IMR-90 (cell line): Measurements from ENCODE around the gene RABGEF1. TPM values are rescaled to one million over a fixed set of nuclear protein-coding genes. Genes with fewer than 3 reads are reported as not detected.

Source experiments
- ATAC-seq: fragments of 200-7000 bp; cut with Tn5 transposase; 2 replicates; pipeline ENCODE4 v1.9.1; 2020; ENCODE audit warnings: low read depth, mild to moderate bottlenecking, moderate library complexity
- BruUV-seq: library from RNA; stranded (reverse); fragments of 400-500 nt; replicated peaks from 2 replicates; lab custom pipeline; 2021; lab: Mats Ljungman, UMichigan
- CTCF ChIA-PET: fragments of 300-600 bp; formaldehyde crosslinking; extraction: SDS; loops from one replicate; lab custom pipeline; 2021; ENCODE audit warnings: antibody characterized with exemption; lab: Yijun Ruan, JAX
- POLR2A ChIA-PET: fragments of 300-600 bp; sonication (Branson Sonifier 250); formaldehyde crosslinking; loops from one replicate; lab custom pipeline; 2022; ENCODE audit warnings: antibody characterized with exemption; ENCODE audit not compliant: unreplicated experiment; lab: Charles Lee
- DNase-seq: peaks from one replicate; pipeline ENCODE4 v3.0.0; 2013
- H2AFZ ChIP-seq: replicated peaks from 2 replicates; pipeline ENCODE3; 2013; ENCODE audit warnings: low read length, mild to moderate bottlenecking; ENCODE audit not compliant: poor library complexity
- H2AK5ac ChIP-seq: 2 replicates; pipeline ENCODE4 v1.6.1; 2013; ENCODE audit warnings: low read depth, low read length, inconsistent platforms
- H2AK9ac ChIP-seq: replicated peaks from 2 replicates; pipeline ENCODE3; 2013; ENCODE audit warnings: mild to moderate bottlenecking, low read depth, low read length, moderate library complexity; ENCODE audit not compliant: poor library complexity
- H2BK120ac ChIP-seq: 2 replicates; pipeline ENCODE4 v1.6.1; 2013; ENCODE audit warnings: low read depth, low read length, inconsistent platforms
- H2BK15ac ChIP-seq: 3 replicates; pipeline ENCODE4 v1.6.1; 2013; ENCODE audit warnings: low read depth, low read length, inconsistent platforms
- H2BK20ac ChIP-seq: 2 replicates; pipeline ENCODE4 v1.6.1; 2013; ENCODE audit warnings: low read depth, mild to moderate bottlenecking, inconsistent platforms, low read length, moderate library complexity
- H2BK5ac ChIP-seq: 2 replicates; pipeline ENCODE4 v1.6.1; 2013; ENCODE audit warnings: mild to moderate bottlenecking, low read depth, low read length, inconsistent platforms; ENCODE audit not compliant: poor library complexity, severe bottlenecking
- H3K14ac ChIP-seq: replicated peaks from 2 replicates; pipeline ENCODE4 v1.6.1; 2013; ENCODE audit warnings: low read depth, low read length, inconsistent platforms
- H3K18ac ChIP-seq: 2 replicates; pipeline ENCODE4 v1.6.1; 2013; ENCODE audit warnings: low read depth, low read length, control low read depth
- H3K23ac ChIP-seq: 2 replicates; pipeline ENCODE4 v1.6.1; 2013; ENCODE audit warnings: low read depth, low read length, inconsistent platforms
- H3K27ac ChIP-seq: 2 replicates; pipeline ENCODE4 v1.5.1; 2013; ENCODE audit warnings: mild to moderate bottlenecking, control low read depth, low read length; ENCODE audit not compliant: insufficient read depth
- H3K27me3 ChIP-seq: 2 replicates; pipeline ENCODE4 v1.6.1; 2013; ENCODE audit warnings: low read length; ENCODE audit not compliant: control insufficient read depth, insufficient read depth
- H3K36me3 ChIP-seq: 2 replicates; pipeline ENCODE4 v1.6.1; 2013; ENCODE audit warnings: low read length, mixed read lengths; ENCODE audit not compliant: control insufficient read depth, insufficient read depth
- H3K4ac ChIP-seq: 2 replicates; pipeline ENCODE4 v1.6.1; 2013; ENCODE audit warnings: low read depth, low read length, inconsistent platforms
- H3K4me1 ChIP-seq: 2 replicates; pipeline ENCODE4 v1.6.1; 2013; ENCODE audit warnings: low read length, mixed read lengths; ENCODE audit not compliant: control insufficient read depth, insufficient read depth
- H3K4me2 ChIP-seq: 2 replicates; pipeline ENCODE4 v1.6.1; 2013; ENCODE audit warnings: low read depth, mild to moderate bottlenecking, control low read depth, low read length, moderate library complexity
- H3K4me3 ChIP-seq: 2 replicates; pipeline ENCODE4 v1.5.1; 2013; ENCODE audit warnings: low read depth, mild to moderate bottlenecking, control low read depth, low read length, moderate library complexity; ENCODE audit not compliant: insufficient read depth
- H3K56ac ChIP-seq: 2 replicates; pipeline ENCODE4 v1.6.1; 2013; ENCODE audit warnings: low read length, inconsistent platforms; ENCODE audit not compliant: insufficient read depth; ENCODE audit errors: extremely low read depth
- H3K79me1 ChIP-seq, 2 experiments: 2 replicates each; pipeline ENCODE4 v1.6.1; 2013; ENCODE audit warnings: low read length in 2 of 2, inconsistent platforms in 1 of 2, low read depth in 1 of 2
- H3K9ac ChIP-seq: 2 replicates; pipeline ENCODE4 v1.6.1; 2013; ENCODE audit warnings: low read depth, low read length, control low read depth
- H3K9me1 ChIP-seq: 2 replicates; pipeline ENCODE4 v1.6.1; 2013; ENCODE audit warnings: low read length, inconsistent platforms; ENCODE audit not compliant: insufficient read depth
- H3K9me3 ChIP-seq: 2 replicates; pipeline ENCODE4 v1.6.1; 2013; ENCODE audit warnings: low read length; ENCODE audit not compliant: control insufficient read depth, insufficient read depth
- H4K20me1 ChIP-seq: 2 replicates; pipeline ENCODE4 v1.6.1; 2013; ENCODE audit warnings: low read length, inconsistent platforms; ENCODE audit not compliant: insufficient read depth
- H4K5ac ChIP-seq: 2 replicates; pipeline ENCODE4 v1.6.1; 2013; ENCODE audit warnings: mild to moderate bottlenecking, low read depth, low read length, control low read depth
- H4K8ac ChIP-seq, 2 experiments: 2 replicates each; pipeline ENCODE4 v1.6.1; 2013; ENCODE audit warnings: low read depth in 2 of 2, low read length in 2 of 2, control low read depth in 1 of 2, inconsistent platforms in 1 of 2
- H4K91ac ChIP-seq: 2 replicates; pipeline ENCODE4 v1.6.1; 2013; ENCODE audit warnings: low read depth, low read length, inconsistent platforms; ENCODE audit not compliant: insufficient read depth
- BHLHE40 ChIP-seq: fragments of 150-350 bp; IDR thresholded peaks from 2 replicates; pipeline ENCODE4 v1.6.1; 2016; ENCODE audit warnings: mild to moderate bottlenecking, low read depth, low read length
- CEBPB ChIP-seq: IDR thresholded peaks from 2 replicates; pipeline ENCODE4 v1.6.1; 2012; ENCODE audit warnings: low read depth, low read length, improper control_type of control experiment
- CHD1 ChIP-seq: IDR thresholded peaks from 2 replicates; pipeline ENCODE4 v1.6.1; 2012; ENCODE audit warnings: low read depth, low read length, improper control_type of control experiment
- MAZ ChIP-seq: IDR thresholded peaks from 2 replicates; pipeline ENCODE4 v1.6.1; 2012; ENCODE audit warnings: low read depth, mild to moderate bottlenecking, low read length, improper control_type of control experiment, moderate library complexity, borderline replicate concordance
- MXI1 ChIP-seq: IDR thresholded peaks from 2 replicates; pipeline ENCODE4 v1.6.1; 2012; ENCODE audit warnings: low read depth, mild to moderate bottlenecking, low read length, moderate library complexity, borderline replicate concordance
- POLR2A ChIP-seq: IDR thresholded peaks from 2 replicates; pipeline ENCODE4 v1.6.1; 2012; ENCODE audit warnings: mild to moderate bottlenecking, low read depth, low read length
- RAD21 ChIP-seq: IDR thresholded peaks from 2 replicates; pipeline ENCODE4 v1.6.1; 2012; ENCODE audit warnings: low read length, improper control_type of control experiment
- RFX5 ChIP-seq: IDR thresholded peaks from 2 replicates; pipeline ENCODE4 v1.8.0; 2012; ENCODE audit warnings: low read depth, mild to moderate bottlenecking, low read length, moderate library complexity
- SMC3 ChIP-seq: fragments of 150-350 bp; IDR thresholded peaks from 2 replicates; pipeline ENCODE4 v1.6.1; 2016; ENCODE audit warnings: low read depth, mild to moderate bottlenecking, antibody characterized with exemption, low read length, moderate library complexity
- WGBS, 2 experiments: methylation state at CpG; one replicate each; pipeline versions ENCODE4 v1.1.5 to v1.1.7; 2013; ENCODE audit warnings: missing lambda C conversion rate in 2 of 2; ENCODE audit not compliant: insufficient read length in 1 of 2; ENCODE audit errors: extremely low coverage in 2 of 2; 5-methylcytosine and 5-hydroxymethylcytosine counted together
- dilution Hi-C: fragments of 300-500 bp; cut with HindIII; formaldehyde crosslinking; loops from one replicate; pipeline ENCODE4 v1.14.3; 2018; ENCODE audit warnings: low sequenced_read_pairs; ENCODE audit not compliant: unreplicated experiment
- in situ Hi-C: fragments of 300-500 bp; cut with MboI; formaldehyde crosslinking; loops from 3 replicates; pipeline ENCODE4 v1.14.3; 2019; ENCODE audit warnings: low sequenced_read_pairs, inconsistent platforms, mixed read lengths
- intact Hi-C: fragments of 100-400 bp; cut with micrococcal nuclease; formaldehyde crosslinking; loops from 2 replicates; pipeline ENCODE4 v1.10.0; 2022
- polyA plus RNA-seq, 3 experiments: library from polyadenylated mRNA; depleted of rRNA; stranded (reverse); fragments of >200 nt; gene quantifications; 2 replicates each; pipeline ENCODE4 v1.2.3, GENCODE V29; 2012; ENCODE audit warnings: low replicate concordance in 1 of 3
- total RNA-seq: library from RNA; depleted of rRNA; stranded (reverse); fragments of >200 nt; gene quantifications from 2 replicates; pipeline ENCODE4 v1.2.3, GENCODE V29; 2012
- TF ChIP-seq, protein P1 (sequence below): fragments of 150-350 bp; IDR thresholded peaks from 2 replicates; pipeline ENCODE4 v1.6.1; 2017; ENCODE audit warnings: mild to moderate bottlenecking, antibody characterized with exemption, low read length, low read depth

RABGEF1 gene
- total and polyA plus RNA-seq, 2 of the 4 experiments (the other 2 are of a cell fraction): 34.9 to 56.6 TPM

DNA sequence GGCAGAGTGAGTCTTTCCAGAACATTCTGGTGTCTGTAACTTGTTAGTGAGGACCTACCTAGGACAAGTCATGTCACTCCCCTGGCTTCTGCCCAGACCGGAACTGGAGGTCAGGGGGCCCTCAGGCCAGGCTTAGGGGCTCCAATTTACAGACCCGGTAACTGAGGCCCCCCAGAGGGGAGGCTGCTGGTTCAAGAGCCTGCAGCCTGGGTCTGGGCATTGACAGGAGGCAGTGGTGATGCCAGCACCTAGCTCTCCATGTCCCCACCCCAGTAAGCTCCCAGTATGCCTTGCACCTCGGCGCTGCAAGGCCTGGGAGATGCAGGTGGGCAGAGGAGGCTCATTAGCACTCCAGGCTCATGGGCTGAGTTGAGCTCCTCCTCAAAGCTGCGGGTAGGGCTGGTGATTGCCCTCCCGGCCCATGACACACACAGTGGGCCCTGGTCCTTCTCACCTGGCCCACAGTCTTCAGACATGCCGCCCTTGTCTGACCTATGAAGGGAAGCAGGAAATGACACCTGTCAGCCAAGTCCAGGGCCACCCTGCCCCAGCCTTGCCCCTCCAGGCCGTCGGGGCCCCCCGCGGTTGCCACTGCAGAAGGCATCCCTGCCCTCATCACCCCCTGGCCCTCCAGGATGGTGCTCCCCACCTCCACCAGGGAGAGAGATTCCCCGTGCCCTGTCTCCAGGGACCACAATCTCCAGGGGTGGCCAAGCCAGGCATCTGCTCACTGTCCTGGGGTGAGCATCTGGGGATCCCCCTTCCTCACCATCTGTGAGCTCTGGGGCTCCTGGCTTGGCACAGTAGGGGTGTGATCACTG is 92.2 kb downstream of the RABGEF1 start:
- no CpG with 5 or more reads among the region's 12 CpGs for WGBS, 2 experiments
- dilution Hi-C loops: no loop called here
- Histone ChIP-seq H3K9ac (no peak overlapping the region), H4K5ac (no peak overlapping the region), H3K79me1 (no peaks in the 10 kb centered on the region), H3K27ac (no peak overlapping the region), H3K4ac (no peak overlapping the region), H3K18ac (no peak overlapping the region), H3K36me3 (no peaks in the 10 kb centered on the region), H2AK5ac (no peak overlapping the region), H3K4me2 (no peak overlapping the region), H3K27me3 (no peaks in the 10 kb centered on the region), H4K91ac (no peak overlapping the region), H3K4me3 (no peak overlapping the region), H3K4me1 (no peaks in the 10 kb centered on the region), H3K56ac (no peak overlapping the region), H2AFZ (no peak overlapping the region), H2AK9ac (no peak overlapping the region), H3K23ac (no peak overlapping the region), H4K8ac (no peak overlapping the region), H2BK20ac (no peak overlapping the region), H3K9me1 (no peaks in the 10 kb centered on the region), H2BK15ac (no peak overlapping the region), H3K9me3 (no peaks in the 10 kb centered on the region), H2BK120ac (no peak overlapping the region), H2BK5ac (no peak overlapping the region), H4K20me1 (no peaks in the 10 kb centered on the region), H3K14ac (no peak overlapping the region)
- no peak for TF ChIP-seq CHD1
- TF ChIP-seq RFX5: no peak
- no peak for TF ChIP-seq MXI1
- TF ChIP-seq, protein P1, sequence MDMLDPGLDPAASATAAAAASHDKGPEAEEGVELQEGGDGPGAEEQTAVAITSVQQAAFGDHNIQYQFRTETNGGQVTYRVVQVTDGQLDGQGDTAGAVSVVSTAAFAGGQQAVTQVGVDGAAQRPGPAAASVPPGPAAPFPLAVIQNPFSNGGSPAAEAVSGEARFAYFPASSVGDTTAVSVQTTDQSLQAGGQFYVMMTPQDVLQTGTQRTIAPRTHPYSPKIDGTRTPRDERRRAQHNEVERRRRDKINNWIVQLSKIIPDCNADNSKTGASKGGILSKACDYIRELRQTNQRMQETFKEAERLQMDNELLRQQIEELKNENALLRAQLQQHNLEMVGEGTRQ: no peak
- TF ChIP-seq MAZ: no peak
- TF ChIP-seq RAD21: no peak
- no peak for TF ChIP-seq POLR2A
- no peak for TF ChIP-seq BHLHE40
- TF ChIP-seq CEBPB: no peak
- TF ChIP-seq SMC3: no peak
- POLR2A ChIA-PET: no interaction called here
- intact Hi-C loops: no loop called here
- DNase-seq (no peak), ATAC-seq (no peak)
- in situ Hi-C loops: no loop called here
- no TSS peak for BruUV-seq
- CTCF ChIA-PET: no interaction called here
